ENCODE data around the gene OGDH. TPM values are rescaled to one million over a fixed set of nuclear protein-coding genes. Genes with fewer than 3 reads are reported as not detected.
A peak's percentile ranks its signal among the peaks of the same experiment; 100 is the strongest.

OGDH gene
- total and polyA plus RNA-seq, 4 donors, result 10.8 to 71.2 (median 41.2) TPM

DNA sequence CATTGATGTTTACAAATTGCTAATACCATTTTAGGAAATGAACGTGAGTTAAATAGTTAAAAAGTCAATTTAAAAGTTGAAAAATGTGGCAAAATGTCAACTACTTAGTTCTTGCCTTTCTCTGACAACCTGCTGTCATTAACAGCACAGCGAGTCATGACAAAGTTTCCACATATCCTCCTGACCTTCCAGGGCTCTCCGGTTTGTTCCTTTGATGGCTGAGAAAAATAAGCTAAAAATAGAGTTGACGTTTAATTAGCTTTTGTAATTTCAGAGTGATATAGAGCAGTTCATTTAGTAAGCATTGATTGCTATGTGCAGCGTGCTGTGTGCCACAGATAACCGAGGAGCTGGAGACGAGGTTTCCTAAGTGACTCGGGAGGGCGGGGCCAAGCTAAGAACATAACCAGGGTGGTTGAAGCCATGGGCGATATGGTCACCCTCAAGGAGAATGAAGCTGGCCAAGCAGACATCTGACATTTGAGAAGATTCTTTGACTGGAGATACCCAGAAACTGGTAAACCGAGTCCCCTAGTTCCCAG, 47.9 kb downstream of the OGDH start:
- no peak overlapping the region for H3K27ac ChIP-seq (ENCODE audit: low read depth in 1 of 2, low read length in 2 of 2)
- WGBS, result 94% methylated on average over 11 of the region's 11 CpGs
- H3K9ac ChIP-seq (ENCODE audit: low read depth in 1 of 2, low read length in 2 of 2), result no peak overlapping the region

DNA sequence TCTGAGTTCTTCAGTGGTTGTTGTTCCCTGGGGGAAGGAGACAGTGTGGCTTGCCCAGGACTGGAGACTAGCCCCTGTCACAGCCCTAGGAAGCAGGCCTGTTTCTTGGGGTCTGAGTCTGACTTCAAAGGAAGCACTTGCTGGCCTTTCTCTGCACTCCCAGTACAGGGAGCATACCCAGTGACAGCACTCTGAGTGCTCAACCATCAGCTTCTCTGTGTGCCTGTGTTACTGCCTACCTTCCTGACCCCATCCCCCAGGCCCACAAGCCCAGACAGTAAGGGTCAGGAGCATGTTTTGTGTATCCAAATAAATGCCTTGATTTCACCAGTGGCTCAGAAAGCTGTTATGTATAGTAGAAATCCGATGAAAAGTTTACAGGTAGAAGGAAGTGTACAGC, 48.9 kb downstream of the OGDH start:
- H3K36me3 ChIP-seq (ENCODE audit: control insufficient read depth in 4 of 4, insufficient read depth in 3 of 4, low read depth in 1 of 4, low read length in 3 of 4), result peaks cover 0 to 15% (median 5%) of the 10 kb centered on the region in 4 donors
- no peaks in the 10 kb centered on the region for H3K27me3 ChIP-seq (ENCODE audit: control insufficient read depth in 4 of 4, insufficient read depth in 4 of 4, low read length in 3 of 4)
- 87% methylated on average over 1 of the region's 1 CpG for WGBS
- H3K9ac ChIP-seq (ENCODE audit: low read depth in 1 of 2, low read length in 2 of 2), result no peak overlapping the region
- H3K9me3 ChIP-seq (ENCODE audit: control insufficient read depth in 4 of 4, low read length in 3 of 4), result peaks cover 0 to 7% (median under 1%) of the 10 kb centered on the region in 4 donors
- H3K4me1 ChIP-seq (ENCODE audit: control insufficient read depth in 4 of 4, insufficient read depth in 4 of 4, low read length in 3 of 4), result no peaks in the 10 kb centered on the region
- no peak for DNase-seq (ENCODE audit: low spot score)
- no peak overlapping the region for H3K27ac ChIP-seq (ENCODE audit: low read depth in 1 of 2, low read length in 2 of 2)
- H3K4me3 ChIP-seq (ENCODE audit: low read depth in 1 of 3, low read length in 3 of 3), result no peak overlapping the region
- TF ChIP-seq FOXA2 (IDR thresholded peaks at IDR 0.05) (no peak), EGR1 (IDR thresholded peaks at IDR 0.05; ENCODE audit: low read depth in 2 of 2) (no peak), TAF1 (conservative IDR thresholded peaks at IDR 0.05) (no peak), NR2F2 (IDR thresholded peaks at IDR 0.05) (no peak), YY1 (IDR thresholded peaks at IDR 0.05) (no peak), FOXA1 (IDR thresholded peaks at IDR 0.05) (no peak)
- TF ChIP-seq, protein P1, sequence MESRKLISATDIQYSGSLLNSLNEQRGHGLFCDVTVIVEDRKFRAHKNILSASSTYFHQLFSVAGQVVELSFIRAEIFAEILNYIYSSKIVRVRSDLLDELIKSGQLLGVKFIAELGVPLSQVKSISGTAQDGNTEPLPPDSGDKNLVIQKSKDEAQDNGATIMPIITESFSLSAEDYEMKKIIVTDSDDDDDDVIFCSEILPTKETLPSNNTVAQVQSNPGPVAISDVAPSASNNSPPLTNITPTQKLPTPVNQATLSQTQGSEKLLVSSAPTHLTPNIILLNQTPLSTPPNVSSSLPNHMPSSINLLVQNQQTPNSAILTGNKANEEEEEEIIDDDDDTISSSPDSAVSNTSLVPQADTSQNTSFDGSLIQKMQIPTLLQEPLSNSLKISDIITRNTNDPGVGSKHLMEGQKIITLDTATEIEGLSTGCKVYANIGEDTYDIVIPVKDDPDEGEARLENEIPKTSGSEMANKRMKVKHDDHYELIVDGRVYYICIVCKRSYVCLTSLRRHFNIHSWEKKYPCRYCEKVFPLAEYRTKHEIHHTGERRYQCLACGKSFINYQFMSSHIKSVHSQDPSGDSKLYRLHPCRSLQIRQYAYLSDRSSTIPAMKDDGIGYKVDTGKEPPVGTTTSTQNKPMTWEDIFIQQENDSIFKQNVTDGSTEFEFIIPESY (IDR thresholded peaks at IDR 0.05), result no peak
- TF ChIP-seq, protein P2, sequence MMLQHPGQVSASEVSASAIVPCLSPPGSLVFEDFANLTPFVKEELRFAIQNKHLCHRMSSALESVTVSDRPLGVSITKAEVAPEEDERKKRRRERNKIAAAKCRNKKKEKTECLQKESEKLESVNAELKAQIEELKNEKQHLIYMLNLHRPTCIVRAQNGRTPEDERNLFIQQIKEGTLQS (IDR thresholded peaks at IDR 0.05), result no peak
- TF ChIP-seq, protein P3, sequence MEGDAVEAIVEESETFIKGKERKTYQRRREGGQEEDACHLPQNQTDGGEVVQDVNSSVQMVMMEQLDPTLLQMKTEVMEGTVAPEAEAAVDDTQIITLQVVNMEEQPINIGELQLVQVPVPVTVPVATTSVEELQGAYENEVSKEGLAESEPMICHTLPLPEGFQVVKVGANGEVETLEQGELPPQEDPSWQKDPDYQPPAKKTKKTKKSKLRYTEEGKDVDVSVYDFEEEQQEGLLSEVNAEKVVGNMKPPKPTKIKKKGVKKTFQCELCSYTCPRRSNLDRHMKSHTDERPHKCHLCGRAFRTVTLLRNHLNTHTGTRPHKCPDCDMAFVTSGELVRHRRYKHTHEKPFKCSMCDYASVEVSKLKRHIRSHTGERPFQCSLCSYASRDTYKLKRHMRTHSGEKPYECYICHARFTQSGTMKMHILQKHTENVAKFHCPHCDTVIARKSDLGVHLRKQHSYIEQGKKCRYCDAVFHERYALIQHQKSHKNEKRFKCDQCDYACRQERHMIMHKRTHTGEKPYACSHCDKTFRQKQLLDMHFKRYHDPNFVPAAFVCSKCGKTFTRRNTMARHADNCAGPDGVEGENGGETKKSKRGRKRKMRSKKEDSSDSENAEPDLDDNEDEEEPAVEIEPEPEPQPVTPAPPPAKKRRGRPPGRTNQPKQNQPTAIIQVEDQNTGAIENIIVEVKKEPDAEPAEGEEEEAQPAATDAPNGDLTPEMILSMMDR (IDR thresholded peaks at IDR 0.05; ENCODE audit: low read depth, low read length, missing input control), result no peak

More for the DNA sequence above, 47.9 kb downstream of the OGDH start:
- Histone ChIP-seq H3K27me3 (ENCODE audit: control insufficient read depth in 4 of 4, insufficient read depth in 4 of 4, low read length in 3 of 4) (no peaks in the 10 kb centered on the region), H3K9me3 (ENCODE audit: control insufficient read depth in 4 of 4, low read length in 3 of 4) (peaks cover 0 to 7% (median under 1%) of the 10 kb centered on the region in 4 donors), H3K4me1 (ENCODE audit: control insufficient read depth in 4 of 4, insufficient read depth in 4 of 4, low read length in 3 of 4) (no peaks in the 10 kb centered on the region), H3K4me3 (ENCODE audit: low read depth in 1 of 3, low read length in 3 of 3) (no peak overlapping the region), H3K36me3 (ENCODE audit: control insufficient read depth in 4 of 4, insufficient read depth in 3 of 4, low read depth in 1 of 4, low read length in 3 of 4) (peaks cover 2 to 18% (median 10%) of the 10 kb centered on the region in 4 donors)
- peak; percentile 64 for DNase-seq (ENCODE audit: low spot score)
- TF ChIP-seq FOXA2 (IDR thresholded peaks at IDR 0.05), result no peak
- no peak for TF ChIP-seq NR2F2 (IDR thresholded peaks at IDR 0.05)
- TF ChIP-seq, protein P4, sequence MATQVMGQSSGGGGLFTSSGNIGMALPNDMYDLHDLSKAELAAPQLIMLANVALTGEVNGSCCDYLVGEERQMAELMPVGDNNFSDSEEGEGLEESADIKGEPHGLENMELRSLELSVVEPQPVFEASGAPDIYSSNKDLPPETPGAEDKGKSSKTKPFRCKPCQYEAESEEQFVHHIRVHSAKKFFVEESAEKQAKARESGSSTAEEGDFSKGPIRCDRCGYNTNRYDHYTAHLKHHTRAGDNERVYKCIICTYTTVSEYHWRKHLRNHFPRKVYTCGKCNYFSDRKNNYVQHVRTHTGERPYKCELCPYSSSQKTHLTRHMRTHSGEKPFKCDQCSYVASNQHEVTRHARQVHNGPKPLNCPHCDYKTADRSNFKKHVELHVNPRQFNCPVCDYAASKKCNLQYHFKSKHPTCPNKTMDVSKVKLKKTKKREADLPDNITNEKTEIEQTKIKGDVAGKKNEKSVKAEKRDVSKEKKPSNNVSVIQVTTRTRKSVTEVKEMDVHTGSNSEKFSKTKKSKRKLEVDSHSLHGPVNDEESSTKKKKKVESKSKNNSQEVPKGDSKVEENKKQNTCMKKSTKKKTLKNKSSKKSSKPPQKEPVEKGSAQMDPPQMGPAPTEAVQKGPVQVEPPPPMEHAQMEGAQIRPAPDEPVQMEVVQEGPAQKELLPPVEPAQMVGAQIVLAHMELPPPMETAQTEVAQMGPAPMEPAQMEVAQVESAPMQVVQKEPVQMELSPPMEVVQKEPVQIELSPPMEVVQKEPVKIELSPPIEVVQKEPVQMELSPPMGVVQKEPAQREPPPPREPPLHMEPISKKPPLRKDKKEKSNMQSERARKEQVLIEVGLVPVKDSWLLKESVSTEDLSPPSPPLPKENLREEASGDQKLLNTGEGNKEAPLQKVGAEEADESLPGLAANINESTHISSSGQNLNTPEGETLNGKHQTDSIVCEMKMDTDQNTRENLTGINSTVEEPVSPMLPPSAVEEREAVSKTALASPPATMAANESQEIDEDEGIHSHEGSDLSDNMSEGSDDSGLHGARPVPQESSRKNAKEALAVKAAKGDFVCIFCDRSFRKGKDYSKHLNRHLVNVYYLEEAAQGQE (IDR thresholded peaks at IDR 0.05), result no peak
- TF ChIP-seq YY1 (IDR thresholded peaks at IDR 0.05), result no peak
- TF ChIP-seq, protein P5, sequence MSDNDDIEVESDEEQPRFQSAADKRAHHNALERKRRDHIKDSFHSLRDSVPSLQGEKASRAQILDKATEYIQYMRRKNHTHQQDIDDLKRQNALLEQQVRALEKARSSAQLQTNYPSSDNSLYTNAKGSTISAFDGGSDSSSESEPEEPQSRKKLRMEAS (IDR thresholded peaks at IDR 0.05), result no peak
- TF ChIP-seq FOXA1 (IDR thresholded peaks at IDR 0.05), result no peak
- no peak for TF ChIP-seq GABPA (IDR thresholded peaks at IDR 0.05 in 1 of 2, conservative IDR thresholded peaks at IDR 0.05 in 1 of 2)
- TF ChIP-seq, protein P2 (IDR thresholded peaks at IDR 0.05), result no peak
- no peak for TF ChIP-seq RAD21 (IDR thresholded peaks at IDR 0.05)
- TF ChIP-seq JUND (IDR thresholded peaks at IDR 0.05), result no peak
- TF ChIP-seq HNF4A (conservative IDR thresholded peaks at IDR 0.05), result no peak
- TF ChIP-seq, protein P1 (IDR thresholded peaks at IDR 0.05), result no peak
- TF ChIP-seq RXRA (IDR thresholded peaks at IDR 0.05), result no peak
- no peak for TF ChIP-seq SP1 (IDR thresholded peaks at IDR 0.05)
- TF ChIP-seq TAF1 (conservative IDR thresholded peaks at IDR 0.05), result no peak
